SJCRH30 (cell line): Measurements from ENCODE around the gene CDC14B. TPM values are rescaled to one million over a fixed set of nuclear protein-coding genes. Genes with fewer than 3 reads are reported as not detected.
A peak's percentile ranks its signal among the peaks of the same experiment; 100 is the strongest.
"Not testable (repeated sequence)": the region's sequence is repeated elsewhere in the genome, so short reads cannot be mapped to it uniquely, and the experiment has no call there.

ENCODE experiments used
- DNase-seq, 2 experiments: peaks; one replicate each; pipeline ENCODE4 v3.0.0-alpha.2; 2015 to 2020
- H3K27ac ChIP-seq: fragments of 250-450 bp; sonication (Bioruptor Pico); 2 replicates; pipeline ENCODE4 v1.5.1; 2020; ENCODE audit warnings: mild to moderate bottlenecking, moderate library complexity
- H3K27me3 ChIP-seq: fragments of 250-450 bp; sonication (Bioruptor Pico); 2 replicates; pipeline ENCODE4 v1.5.1; 2020; ENCODE audit warnings: mild to moderate bottlenecking, moderate library complexity
- H3K36me3 ChIP-seq: fragments of 250-450 bp; sonication (Bioruptor Pico); 2 replicates; pipeline ENCODE4 v1.5.1; 2020; ENCODE audit warnings: mild to moderate bottlenecking, moderate library complexity
- H3K4me1 ChIP-seq: fragments of 250-450 bp; sonication (Bioruptor Pico); 2 replicates; pipeline ENCODE4 v1.5.1; 2020; ENCODE audit warnings: mild to moderate bottlenecking, moderate library complexity
- H3K4me3 ChIP-seq: fragments of 250-450 bp; sonication (Bioruptor Pico); 2 replicates; pipeline ENCODE4 v1.5.1; 2020; ENCODE audit warnings: mild to moderate bottlenecking, moderate library complexity
- H3K9me3 ChIP-seq: fragments of 250-450 bp; sonication (Bioruptor Pico); replicated peaks from 2 replicates; pipeline ENCODE4 v1.5.1; 2020; ENCODE audit warnings: mild to moderate bottlenecking, moderate library complexity
- total RNA-seq: library from RNA; depleted of rRNA; stranded (reverse); fragments of >200 nt; shearing (Covaris generic); gene quantifications from 2 replicates; pipeline ENCODE4 v1.2.3, GENCODE V29; 2014

Gene CDC14B
- total RNA-seq, 1 experiment from 2014 or later: 37.1 TPM

GRCh38 chr9:96616817-96617438, 2.7 kb downstream of the CDC14B start:
- H3K27me3 ChIP-seq: no peaks in the 10 kb centered on the region
- H3K36me3 ChIP-seq: no peaks in the 10 kb centered on the region
- no peak overlapping the region for H3K4me3 ChIP-seq
- DNase-seq: no peak
- H3K27ac ChIP-seq: no peak overlapping the region
- H3K9me3 ChIP-seq: no peaks in the 10 kb centered on the region
- H3K4me1 ChIP-seq: peaks cover 7% of the 10 kb centered on the region

DNA sequence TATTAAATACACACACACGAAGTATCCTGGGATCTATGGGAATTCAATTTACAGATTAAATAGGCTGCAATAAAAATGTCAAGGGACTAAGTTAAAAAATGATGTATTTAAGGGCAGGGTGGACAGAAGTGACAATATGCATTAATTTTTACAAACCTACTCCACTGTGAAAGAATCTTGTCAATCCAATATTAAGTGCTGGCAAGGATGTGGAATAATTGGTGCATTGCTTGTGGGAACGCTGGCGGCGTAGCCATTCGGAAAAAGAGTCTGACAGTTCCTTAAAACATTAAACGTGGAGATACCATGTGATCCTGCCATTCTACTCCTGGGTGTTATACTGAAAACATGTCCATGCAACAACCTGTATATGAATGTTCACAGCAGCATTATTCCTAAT, 4.2 kb downstream of the CDC14B start:
- no peaks in the 10 kb centered on the region for H3K27me3 ChIP-seq
- H3K27ac ChIP-seq: no peak overlapping the region
- no peaks in the 10 kb centered on the region for H3K9me3 ChIP-seq
- H3K4me1 ChIP-seq: peaks cover 15% of the 10 kb centered on the region
- no peaks in the 10 kb centered on the region for H3K36me3 ChIP-seq
- H3K4me3 ChIP-seq: no peak overlapping the region
- no peak for DNase-seq

GRCh38 chr9:96614664-96615063, 5.0 kb downstream of the CDC14B start:
- H3K4me1 ChIP-seq: peaks cover 15% of the 10 kb centered on the region

GRCh38 chr9:96612966-96613589, 6.6 kb downstream of the CDC14B start:
- peaks cover 15% of the 10 kb centered on the region for H3K4me1 ChIP-seq

More at GRCh38 chr9:96614664-96615063, 5.0 kb downstream of the CDC14B start:
- not testable (repeated sequence) for H3K4me3 ChIP-seq, DNase-seq, H3K27ac ChIP-seq, H3K36me3 ChIP-seq, H3K27me3 ChIP-seq, H3K9me3 ChIP-seq

DNA sequence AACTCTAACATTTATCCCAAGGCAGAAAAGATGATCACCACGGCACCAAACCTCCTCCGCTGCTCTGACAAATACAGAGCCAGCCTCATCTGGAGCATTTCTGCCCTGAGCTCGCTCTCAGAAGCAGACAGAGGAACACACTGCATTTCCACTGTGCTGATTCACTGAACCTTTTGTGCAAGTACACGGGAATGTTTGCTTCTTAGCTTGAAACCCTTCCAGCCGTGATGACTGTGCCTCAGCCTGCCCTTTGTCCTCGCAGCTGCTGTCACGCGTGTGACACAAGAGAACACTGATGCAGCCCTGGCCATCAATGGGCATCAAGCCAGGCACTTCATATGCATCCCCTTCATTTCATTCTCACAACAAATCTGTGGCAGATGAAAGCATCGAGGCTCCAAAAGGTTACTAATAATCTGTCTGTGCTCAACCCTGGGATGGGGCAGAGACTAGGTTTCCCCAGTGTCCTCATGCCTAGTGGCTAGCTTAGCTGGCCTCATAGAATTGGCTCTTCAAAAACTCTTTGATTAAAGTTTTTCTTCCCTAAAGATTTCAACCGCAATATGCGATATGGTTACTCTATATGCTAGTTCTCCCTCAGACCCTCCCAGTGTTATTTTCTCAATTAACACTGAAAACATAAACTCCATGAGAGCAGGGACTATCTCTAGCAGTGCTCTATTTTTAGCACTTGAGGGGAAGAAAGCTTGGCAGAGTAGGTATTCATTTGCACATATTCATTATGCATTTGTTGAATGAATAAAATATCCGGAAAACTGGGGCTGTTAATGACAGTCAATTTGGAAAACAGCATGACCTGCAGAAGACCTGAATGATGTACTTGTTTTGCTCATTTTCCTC, 7.3 kb downstream of the CDC14B start:
- peak; percentile 78 to 88 for DNase-seq

More at GRCh38 chr9:96612966-96613589, 6.6 kb downstream of the CDC14B start:
- no peak overlapping the region for H3K27ac ChIP-seq
- H3K36me3 ChIP-seq: no peaks in the 10 kb centered on the region
- H3K9me3 ChIP-seq: no peaks in the 10 kb centered on the region
- H3K4me3 ChIP-seq: no peak overlapping the region
- DNase-seq: no peak
- no peaks in the 10 kb centered on the region for H3K27me3 ChIP-seq

DNA sequence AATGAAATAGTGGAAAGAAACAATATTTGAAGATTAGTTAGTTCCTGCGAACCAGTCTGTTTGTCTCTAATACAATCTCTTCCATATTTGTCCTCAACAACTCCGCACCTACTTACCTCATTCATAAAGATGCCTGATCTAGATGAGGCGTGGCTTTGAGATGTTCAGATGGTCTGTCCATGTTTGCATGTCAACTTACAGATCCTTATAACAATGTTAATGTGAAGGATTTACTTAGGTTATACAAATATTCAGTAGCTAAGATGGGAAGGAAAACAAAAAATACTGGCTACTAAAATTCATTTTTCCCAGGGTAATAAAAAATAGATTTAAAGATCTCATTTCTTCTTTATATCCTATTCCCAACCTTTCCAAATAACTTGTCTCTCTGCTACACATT, 8.3 kb downstream of the CDC14B start:
- no peak overlapping the region for H3K27ac ChIP-seq
- H3K27me3 ChIP-seq: no peaks in the 10 kb centered on the region
- no peak overlapping the region for H3K4me3 ChIP-seq
- no peak for DNase-seq
- no peaks in the 10 kb centered on the region for H3K9me3 ChIP-seq
- peaks cover 15% of the 10 kb centered on the region for H3K4me1 ChIP-seq
- H3K36me3 ChIP-seq: no peaks in the 10 kb centered on the region

More for the DNA sequence above, 7.3 kb downstream of the CDC14B start:
- Histone ChIP-seq H3K27ac (peak overlapping the region; percentile 36), H3K36me3 (no peaks in the 10 kb centered on the region), H3K4me3 (peak overlapping the region; percentile 30), H3K9me3 (no peaks in the 10 kb centered on the region), H3K4me1 (peaks cover 15% of the 10 kb centered on the region), H3K27me3 (no peaks in the 10 kb centered on the region)

DNA sequence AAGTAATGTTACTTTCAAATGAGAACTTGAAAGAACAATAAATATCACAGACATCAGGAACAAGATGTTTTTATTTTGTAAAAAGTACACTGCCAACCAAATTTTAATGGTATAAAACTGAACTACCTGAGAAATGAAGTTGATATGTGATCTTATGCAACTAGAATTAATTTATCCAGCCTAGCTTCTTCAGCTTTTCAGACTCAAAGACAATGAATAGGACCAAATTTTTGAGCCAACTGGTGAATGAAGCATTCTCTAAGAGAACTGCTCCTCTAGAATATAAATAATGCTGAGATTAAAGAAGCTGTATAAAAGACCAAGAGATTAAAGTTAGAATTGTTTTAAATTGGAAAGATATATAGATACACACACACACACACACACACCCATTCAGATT, 9.9 kb downstream of the CDC14B start:
- no peaks in the 10 kb centered on the region for H3K36me3 ChIP-seq
- no peak for DNase-seq
- no peaks in the 10 kb centered on the region for H3K9me3 ChIP-seq
- H3K4me1 ChIP-seq: peaks cover 15% of the 10 kb centered on the region
- no peak overlapping the region for H3K27ac ChIP-seq
- H3K27me3 ChIP-seq: no peaks in the 10 kb centered on the region
- H3K4me3 ChIP-seq: no peak overlapping the region

DNA sequence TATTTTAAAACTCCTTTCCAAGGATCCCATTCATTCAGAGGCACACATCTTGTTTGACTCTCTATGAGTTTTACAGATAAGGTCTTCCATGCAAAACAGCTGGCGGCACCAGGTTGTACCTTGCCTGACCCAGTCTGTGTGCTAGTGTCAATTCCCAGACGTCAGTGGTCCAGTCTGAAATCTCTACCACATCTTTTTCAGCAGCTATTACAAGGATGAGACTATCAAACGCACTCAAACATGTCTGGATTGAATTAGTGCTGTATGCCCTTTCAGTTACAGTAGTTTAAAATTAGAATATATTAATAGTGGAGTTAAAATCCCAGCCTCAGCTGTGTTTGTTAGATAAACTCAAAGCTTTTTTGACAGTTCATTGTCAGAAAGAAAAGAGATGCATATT, 11.7 kb downstream of the CDC14B start:
- no peaks in the 10 kb centered on the region for H3K36me3 ChIP-seq
- H3K27me3 ChIP-seq: no peaks in the 10 kb centered on the region
- H3K4me1 ChIP-seq: peaks cover 15% of the 10 kb centered on the region
- DNase-seq: no peak
- no peaks in the 10 kb centered on the region for H3K9me3 ChIP-seq
- H3K27ac ChIP-seq: no peak overlapping the region
- H3K4me3 ChIP-seq: no peak overlapping the region

DNA sequence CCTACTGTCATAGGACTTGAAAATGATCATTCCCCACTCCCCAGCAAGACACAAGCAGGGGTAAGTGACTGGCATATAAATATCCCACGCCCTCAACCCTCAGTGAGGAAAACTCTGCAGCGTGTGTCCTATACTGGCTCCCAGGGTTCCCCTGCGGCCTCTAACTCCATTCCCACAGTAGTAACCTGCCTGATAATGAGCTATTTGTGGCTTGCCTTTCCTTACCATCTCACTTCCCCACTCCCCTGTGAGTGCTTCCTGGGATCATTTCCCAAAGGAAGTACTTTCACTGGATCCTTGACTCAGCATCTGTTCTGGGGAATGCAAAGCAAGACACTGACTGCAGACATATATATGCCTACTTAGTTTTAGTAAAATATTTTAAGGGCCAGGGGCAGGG, 14.3 kb downstream of the CDC14B start:
- H3K4me3 ChIP-seq: no peak overlapping the region
- no peaks in the 10 kb centered on the region for H3K27me3 ChIP-seq
- H3K36me3 ChIP-seq: no peaks in the 10 kb centered on the region
- H3K27ac ChIP-seq: no peak overlapping the region
- H3K9me3 ChIP-seq: no peaks in the 10 kb centered on the region
- no peaks in the 10 kb centered on the region for H3K4me1 ChIP-seq
- no peak for DNase-seq

GRCh38 chr9:96604004-96604319, 15.7 kb downstream of the CDC14B start:
- no peak overlapping the region for H3K4me3 ChIP-seq
- H3K9me3 ChIP-seq: no peaks in the 10 kb centered on the region
- DNase-seq: no peak
- H3K27ac ChIP-seq: no peak overlapping the region
- H3K36me3 ChIP-seq: no peaks in the 10 kb centered on the region
- no peaks in the 10 kb centered on the region for H3K4me1 ChIP-seq
- no peaks in the 10 kb centered on the region for H3K27me3 ChIP-seq

- no peaks in the 10 kb centered on the region for H3K27me3 ChIP-seq
- no peak for DNase-seq
- H3K27ac ChIP-seq: no peak overlapping the region
- no peaks in the 10 kb centered on the region for H3K36me3 ChIP-seq
- H3K4me3 ChIP-seq: no peak overlapping the region
- no peaks in the 10 kb centered on the region for H3K9me3 ChIP-seq
- no peaks in the 10 kb centered on the region for H3K4me1 ChIP-seq
These were observed 16.2 kb downstream of the CDC14B start for GRCh38 chr9:96603305-96604003.

DNA sequence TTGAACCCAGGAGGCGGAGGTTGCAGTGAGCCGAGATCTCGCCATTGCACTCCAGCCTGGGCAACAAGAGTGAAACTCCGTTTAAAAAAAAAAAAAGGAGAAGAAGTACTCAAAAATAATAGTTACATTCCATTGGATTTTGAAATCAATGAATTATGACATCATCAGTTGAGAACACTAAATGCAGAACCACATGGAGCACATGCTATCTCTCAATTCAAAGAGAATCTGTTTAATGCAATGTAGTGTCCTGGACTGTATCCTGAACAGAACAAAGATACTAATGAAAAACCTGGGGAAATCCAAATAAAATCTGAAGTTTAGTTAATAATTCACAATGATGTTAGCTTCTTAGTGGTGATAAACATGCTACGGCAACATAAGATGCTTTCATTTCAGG, 20.3 kb downstream of the CDC14B start:
- Histone ChIP-seq H3K4me1 (no peaks in the 10 kb centered on the region), H3K36me3 (no peaks in the 10 kb centered on the region), H3K27me3 (no peaks in the 10 kb centered on the region), H3K9me3 (no peaks in the 10 kb centered on the region), H3K27ac (no peak overlapping the region), H3K4me3 (no peak overlapping the region)
- DNase-seq: no peak

GRCh38 chr9:96596601-96597111, 23.0 kb downstream of the CDC14B start:
- Histone ChIP-seq H3K27ac (no peak overlapping the region), H3K4me1 (no peaks in the 10 kb centered on the region), H3K27me3 (no peaks in the 10 kb centered on the region), H3K9me3 (no peaks in the 10 kb centered on the region), H3K4me3 (no peak overlapping the region), H3K36me3 (no peaks in the 10 kb centered on the region)
- DNase-seq: no peak

GRCh38 chr9:96587338-96588315, 32.0 kb downstream of the CDC14B start:
- no peaks in the 10 kb centered on the region for H3K36me3 ChIP-seq
- H3K27ac ChIP-seq: no peak overlapping the region
- peaks cover 3% of the 10 kb centered on the region; the same call in 1 of the 2 replicates for H3K4me1 ChIP-seq
- no peaks in the 10 kb centered on the region for H3K9me3 ChIP-seq
- no peak for DNase-seq
- H3K4me3 ChIP-seq: no peak overlapping the region
- H3K27me3 ChIP-seq: no peaks in the 10 kb centered on the region
